HK-2 (cell line): ENCODE measurements around the gene ECM1.
A peak's percentile ranks its signal among the peaks of the same experiment; 100 is the strongest.

Source experiments
- DNase-seq: peaks from one replicate; pipeline ENCODE4 v3.0.0-alpha.2; 2018; ENCODE audit not compliant: unreplicated experiment

ECM1 gene

DNA sequence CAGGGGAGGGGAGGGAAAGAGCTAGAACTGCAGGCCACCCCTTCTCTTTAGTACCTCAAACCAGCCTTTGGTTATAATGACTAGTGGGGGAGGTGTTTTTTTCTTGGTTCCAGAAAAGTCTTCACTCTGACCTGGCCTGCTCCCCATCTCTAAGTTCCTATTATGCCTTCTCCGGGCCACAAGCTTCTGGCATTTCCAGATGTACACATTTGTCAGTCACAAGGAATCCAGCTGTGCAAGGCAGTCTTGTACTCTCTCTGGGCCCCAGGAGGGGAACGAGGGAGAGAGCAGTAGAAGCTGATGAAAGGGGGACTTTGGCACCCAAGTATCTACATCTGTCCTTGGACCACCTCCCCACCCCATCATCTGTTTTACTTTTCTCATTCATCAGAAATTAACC, 4.9 kb downstream of the ECM1 start:
- no peak for DNase-seq

DNA sequence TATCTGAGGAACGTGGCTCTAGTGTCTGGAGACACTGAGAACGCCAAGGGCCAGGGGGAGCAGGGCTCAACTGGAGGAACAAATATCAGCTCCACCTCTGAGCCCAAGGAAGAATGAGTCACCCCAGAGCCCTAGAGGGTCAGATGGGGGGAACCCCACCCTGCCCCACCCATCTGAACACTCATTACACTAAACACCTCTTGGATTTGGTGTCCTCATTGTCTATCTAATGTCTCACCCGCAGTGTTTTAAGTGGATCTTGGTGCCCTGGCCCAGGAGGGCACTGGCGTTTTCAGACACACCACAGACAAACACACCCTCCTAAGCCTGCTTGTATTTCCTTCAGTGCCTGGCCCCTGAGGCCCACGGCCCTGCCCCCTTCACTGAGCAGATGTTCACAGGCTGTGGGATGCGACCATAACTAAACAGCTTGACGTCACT, 5.5 kb downstream of the ECM1 start:
- no peak for DNase-seq

DNA sequence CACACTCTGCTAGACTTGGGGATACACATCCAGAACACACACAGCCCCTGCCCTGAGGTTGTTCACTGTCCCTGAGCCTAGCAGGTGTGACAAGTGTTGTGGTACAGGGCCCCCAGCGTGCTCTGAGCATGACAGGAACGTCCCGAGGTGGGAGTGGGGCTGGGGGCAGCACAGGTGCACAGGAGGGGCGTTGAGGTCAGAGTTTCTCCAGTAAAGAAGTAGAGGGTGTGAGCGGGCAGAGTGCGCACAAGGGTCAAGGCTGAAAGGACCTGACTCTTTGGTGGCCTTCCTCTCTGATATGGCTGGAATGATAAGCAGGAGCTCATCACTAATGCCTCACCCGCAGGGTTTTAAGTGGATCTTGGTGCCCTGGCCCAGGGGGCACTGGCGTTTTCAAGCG, 6.4 kb downstream of the ECM1 start:
- DNase-seq = no peak

DNA sequence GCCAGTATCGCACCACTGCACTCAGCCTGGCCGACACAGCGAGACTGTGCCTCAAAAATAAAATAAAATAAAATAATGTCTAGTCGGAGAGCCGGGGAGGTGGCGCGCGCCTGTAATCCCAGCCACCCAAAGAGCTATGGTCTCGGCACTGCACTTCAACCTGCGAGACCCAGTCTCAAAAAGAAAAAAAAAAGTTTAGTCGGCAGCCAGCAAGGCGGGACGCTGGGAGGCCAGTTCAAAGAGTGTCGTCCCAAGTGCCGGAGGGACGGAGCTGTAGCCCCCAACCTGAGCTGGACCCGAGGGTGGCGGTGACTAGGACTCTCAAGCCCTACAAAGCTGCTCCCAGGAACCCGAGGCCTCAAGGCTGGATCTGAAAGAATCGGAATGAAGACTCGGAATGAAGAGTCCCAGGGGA, 7.0 kb downstream of the ECM1 start:
- no peak for DNase-seq

DNA sequence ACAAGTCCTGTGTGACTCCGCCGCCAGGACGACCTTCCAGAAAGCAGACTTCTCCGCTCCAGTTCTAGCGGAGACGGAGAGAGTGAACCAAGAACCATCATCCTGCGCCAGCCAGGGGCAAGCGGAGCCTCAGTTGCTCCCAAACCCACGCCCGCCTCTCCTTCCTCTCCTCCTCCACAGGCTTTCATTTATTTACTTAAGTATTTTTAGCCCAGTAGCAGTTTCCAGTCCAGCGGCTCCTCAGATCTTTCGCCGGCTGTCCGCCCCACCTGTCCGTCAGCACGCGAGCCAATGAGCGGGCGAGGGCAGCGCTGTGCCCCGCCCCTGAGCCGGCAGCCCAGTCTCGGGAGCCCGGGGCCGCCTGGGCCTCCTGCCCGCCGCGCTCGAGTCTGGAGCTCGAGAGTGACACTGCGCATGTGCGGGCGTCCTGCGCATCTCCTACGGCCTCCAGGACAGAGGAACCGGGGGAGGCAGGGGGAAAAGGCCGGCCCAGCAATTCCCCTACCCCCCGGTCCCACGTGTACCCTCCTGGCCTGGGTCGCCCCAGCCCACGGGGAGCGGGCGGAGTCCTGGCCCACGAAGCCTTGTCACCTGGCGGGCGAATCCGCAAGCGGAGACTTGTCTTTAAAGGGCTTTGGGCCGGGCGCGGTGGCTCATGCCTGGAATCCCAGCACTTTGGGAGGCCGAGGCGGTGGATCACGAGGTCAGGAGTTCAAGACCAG, 7.6 kb downstream of the ECM1 start, which contains the start of gene FALEC:
Gene FALEC, plus strand, starts transcription at position 425 of the 722 bp plus-strand sequence.
- DNase-seq = peak; percentile 98

DNA sequence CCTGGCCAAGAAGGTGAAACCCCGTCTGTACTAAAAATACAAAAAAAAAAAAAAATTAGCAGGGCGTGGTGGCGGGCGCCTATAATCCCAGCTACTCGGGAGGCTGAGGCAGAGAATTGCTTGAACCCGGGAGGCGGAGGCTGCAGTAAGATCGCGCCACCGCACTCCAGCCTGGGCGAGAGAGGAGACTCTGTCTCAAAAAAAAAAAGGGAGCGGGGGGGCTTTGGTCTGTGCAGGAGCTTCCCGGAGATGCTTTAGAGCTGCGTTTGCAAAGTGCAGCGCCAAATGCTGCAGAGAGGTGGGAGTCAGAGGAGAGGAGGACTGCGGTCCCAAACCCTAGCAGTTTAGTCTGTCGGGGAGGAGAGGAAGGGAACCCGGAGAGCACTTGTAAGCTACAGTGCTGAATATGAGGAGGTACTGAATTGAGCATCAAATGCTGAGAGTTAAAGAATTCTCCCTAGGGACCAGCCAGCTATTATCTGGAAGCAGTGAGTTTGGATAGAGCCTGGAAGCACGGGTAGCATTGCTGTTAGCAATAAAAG, 8.2 kb downstream of the ECM1 start:
- DNase-seq = no peak

DNA sequence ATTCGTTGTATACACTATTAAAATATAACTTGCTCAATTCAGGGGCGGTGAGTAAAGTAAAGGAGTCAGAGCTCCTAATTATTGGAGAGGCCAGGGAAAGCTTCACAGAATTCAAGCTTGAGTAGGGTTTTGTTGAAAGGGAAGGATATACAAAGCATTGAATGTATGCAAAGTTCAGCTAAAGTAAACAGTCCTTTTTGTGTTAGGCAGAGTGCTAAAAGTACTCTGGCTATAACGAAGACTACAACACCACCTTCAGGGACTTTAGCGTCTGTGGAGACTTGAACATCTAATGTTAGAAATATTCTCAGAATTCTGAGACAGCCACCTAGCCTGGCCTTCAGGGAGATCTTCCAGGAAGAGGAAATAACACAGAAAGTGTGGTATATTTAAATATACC, 8.7 kb downstream of the ECM1 start:
- no peak for DNase-seq

DNA sequence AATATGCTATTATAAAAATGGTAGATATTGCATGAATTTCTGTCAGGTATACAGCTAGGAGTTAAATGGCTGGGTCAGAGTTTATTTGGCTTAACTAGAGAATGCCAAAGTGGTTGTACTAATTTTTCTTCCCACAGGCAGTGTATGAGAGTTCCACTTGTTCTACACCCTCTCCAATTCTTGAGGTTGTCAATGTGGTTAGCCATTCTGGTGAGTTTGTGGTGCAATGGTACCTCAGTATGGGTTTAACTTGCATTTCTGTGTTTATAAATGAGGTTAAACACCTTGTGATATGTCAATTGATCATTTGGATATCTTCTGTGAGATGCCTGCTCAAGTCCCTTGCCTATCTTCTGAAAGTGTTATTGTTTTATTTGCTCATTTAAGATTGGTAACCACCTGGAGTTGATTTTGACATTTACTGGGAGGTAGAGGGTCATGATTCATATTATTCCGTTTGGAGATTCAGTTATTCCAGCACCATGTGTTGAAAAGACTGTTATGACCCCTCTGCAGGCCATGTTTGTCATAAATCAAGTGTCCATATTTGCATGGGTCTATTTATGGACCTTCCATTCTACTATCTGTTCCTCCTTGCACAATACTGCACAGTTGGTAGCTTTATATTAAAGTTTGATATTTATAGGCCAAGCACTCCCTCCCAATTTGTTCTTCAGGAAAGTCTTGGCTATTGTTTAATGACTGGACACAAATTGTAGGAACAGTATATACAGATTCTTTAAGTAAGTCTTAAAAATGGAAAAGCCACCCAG, 13.5 kb downstream of the ECM1 start:
- DNase-seq = no peak

DNA sequence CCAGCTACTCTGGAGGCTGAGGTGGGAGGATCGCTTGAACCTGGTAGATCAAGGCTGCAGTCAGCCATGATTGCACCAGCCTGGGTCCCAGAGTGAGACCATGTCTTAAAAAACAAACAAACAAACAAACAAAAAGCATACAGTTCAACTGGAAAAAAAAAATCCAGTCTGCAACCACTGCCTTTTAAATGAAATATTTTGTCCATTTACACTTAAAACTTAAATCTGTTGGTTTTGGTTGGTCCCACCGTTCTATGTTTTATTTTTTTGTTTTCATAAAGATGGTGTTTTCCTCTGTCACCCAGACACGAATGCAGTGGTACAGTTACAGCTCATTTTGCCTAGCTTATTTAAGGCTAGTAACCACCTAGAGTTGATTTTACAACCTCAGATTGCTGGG, 17.4 kb downstream of the ECM1 start:
- DNase-seq = no peak

DNA sequence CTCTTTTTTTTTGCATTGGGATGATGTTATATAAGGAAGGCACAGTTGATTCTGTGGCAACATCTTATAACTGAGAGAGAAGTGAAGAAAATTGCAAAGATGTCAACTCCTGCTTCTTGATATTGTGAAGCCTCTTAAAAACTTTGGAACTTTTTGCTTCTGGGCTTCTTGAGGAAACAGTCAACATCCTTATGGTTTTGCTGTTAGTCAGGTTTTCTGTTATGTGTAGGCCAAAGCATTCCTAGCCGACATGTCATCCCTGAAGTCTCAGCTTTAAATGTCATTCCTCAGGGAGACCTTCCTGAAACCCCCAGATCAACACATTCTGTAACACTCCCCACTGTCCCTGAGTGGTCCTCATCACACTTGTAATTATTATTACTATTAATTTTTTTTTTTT, 20.3 kb downstream of the ECM1 start:
- no peak for DNase-seq

DNA sequence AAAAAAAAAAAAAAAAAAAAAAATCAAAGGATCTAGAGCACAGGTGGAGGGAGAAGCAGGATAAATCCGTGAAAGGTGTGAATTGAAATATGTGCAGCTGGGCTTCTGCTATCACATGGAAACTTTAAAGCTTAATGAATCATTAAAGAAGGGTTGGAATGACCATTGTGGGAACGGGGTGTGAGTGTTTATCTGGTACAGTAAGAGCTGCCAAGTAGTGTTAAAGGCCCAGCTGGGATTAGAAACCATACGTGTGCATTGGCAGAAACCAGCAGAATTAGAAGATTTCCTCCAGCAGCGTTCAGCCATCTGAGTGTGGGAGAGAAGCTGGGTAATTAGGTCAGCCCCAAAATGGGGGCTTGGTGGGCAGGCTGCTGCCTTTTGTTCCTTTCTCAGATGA, 21.1 kb downstream of the ECM1 start:
- DNase-seq = no peak

DNA sequence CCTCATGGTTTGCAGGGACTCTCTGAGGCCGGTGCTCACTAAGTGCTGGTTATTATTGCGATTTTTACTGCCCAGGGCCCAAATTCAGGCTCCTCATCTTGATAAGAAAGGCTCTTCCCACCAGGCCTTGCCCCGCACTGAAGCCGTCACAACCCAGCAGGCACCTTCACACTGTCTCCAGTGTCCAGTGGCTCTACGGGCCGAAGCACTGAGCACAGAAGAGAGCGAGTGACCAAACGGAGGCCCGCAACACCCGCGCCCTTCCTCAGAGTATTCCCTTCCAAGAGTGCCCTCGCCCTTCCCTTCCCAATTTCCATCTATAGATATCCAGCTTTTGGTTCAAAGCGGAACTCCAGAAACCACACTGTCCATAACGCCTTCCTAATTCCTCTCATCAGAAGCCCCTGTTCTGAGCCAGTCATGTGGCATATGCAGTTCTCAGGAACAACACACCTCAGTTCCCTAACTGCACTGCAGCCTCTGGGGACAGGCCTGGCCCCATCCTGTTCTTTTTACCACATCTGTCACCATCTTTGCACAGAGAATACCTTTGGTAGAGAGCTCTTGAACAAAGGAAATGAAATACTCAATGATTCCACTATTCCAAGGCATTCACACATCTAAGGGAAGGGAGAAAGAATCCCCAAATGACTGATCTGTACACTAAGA, 22.7 kb downstream of the ECM1 start:
- no peak for DNase-seq

DNA sequence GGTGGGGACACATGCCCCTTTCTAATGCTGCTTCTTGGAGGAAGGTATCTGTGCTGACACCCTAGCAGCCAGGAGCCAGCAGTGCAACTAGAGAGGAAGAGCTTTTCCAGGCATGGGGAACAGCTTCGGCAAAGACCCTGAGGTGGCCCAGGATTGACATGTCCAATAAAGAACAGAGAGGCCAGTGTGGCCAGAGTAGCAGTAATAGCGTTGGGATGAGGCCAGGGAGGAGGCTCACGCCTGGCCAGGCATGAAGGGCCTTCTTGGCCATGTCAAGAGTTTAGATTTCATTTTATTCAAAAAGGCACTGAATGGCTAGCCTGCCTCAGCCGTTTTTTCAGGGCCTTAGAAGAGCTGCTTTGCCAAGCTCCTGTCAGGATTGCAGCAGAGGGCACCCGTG, 25.0 kb downstream of the ECM1 start:
- no peak for DNase-seq

DNA sequence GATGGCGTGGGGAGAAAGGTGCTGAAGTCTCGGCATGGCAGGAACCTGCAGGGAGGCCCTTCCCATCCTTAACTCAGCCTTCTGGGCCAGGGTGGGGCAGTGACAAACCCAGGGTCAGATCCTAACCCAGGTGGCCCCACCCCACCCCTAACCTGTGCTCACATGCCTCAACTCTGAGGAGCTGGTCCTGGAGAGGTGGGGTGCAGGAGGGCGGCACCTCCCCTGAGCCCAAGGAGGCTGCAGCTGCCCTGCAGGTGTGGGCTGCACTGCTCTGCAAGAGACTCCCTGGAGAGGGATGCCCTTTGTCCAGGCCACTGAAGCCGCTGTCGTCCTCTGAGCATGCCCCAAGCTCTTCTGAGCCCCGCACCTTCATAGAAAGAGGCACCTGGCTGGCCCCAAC, 26.1 kb downstream of the ECM1 start:
- DNase-seq = no peak

DNA sequence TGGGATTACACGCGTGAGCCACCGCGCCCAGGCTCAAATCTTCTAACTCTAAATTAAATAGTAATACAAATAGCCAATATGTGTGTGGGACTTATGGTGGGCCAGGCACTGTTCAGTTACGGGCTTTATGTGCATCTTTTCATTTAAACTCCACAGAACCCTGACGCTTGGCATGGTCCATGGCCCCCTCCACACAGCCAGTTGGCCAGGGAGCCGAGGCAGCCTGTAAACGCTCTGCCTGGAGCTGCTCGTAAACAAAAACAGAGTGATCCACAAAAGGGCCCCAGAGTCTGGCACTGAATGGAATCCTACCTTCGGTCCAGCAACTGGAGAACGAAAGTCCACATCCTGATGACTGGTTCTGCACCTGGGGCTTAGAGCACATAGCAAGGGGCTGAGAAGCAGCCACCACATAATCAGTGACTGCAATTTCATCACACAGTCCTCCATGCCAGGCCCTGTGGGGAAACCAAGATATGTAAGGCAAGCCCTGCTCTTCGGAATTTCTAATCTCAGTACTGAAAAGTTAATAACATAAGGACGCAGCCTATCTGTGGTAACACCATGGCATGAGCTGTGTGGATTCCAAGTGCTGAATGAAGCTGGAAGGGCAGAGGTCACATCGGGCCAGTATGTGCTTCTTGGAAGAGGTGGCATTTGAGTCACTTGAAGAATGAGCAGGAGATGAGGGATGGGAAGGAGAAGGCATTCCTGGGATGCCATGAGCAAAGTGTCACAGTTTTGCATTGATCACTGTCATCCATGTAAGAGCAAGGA, 27.8 kb downstream of the ECM1 start:
- DNase-seq = no peak

DNA sequence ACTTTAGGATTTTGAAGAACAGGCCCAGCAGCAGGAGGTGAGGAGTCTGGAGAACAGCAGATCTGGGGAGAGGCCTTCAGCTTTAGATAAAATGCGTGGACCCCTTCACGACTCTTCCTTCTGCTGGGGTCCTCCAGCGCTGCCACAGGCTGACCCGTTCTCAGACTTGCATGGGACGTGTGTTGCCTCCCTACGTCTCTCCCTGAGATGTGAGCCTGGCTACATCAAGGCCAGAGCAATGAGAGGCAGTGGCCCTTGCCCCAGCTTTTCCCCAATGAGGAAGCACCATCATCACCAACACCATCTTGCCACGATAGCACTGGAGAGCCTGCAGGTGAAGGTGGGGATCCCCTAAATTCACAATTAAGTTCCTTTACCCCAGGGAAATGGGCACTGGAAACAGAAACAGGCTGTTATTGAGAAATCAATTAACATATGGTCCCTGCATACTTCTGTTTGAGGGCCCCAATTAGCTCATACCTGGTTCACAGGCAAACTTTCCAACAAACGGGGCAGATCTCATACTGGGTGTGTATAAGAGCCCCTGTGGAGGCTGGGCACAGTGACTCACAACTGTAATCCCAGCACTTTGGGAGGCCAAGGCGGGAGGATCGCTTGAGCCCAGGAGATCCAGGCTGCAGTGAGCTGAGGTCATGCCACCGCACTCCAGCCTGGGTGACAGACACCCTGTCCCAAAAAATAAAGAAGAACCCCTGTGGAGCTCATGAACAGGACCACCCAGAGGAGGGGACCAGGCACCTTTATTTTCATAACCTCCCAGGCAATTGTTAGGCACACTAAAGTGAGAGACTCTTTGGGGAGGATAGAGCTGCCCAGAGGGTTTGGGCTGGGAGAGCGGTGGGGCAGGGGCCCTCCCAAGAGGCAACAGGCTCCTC, 29.2 kb downstream of the ECM1 start:
- DNase-seq = no peak

DNA sequence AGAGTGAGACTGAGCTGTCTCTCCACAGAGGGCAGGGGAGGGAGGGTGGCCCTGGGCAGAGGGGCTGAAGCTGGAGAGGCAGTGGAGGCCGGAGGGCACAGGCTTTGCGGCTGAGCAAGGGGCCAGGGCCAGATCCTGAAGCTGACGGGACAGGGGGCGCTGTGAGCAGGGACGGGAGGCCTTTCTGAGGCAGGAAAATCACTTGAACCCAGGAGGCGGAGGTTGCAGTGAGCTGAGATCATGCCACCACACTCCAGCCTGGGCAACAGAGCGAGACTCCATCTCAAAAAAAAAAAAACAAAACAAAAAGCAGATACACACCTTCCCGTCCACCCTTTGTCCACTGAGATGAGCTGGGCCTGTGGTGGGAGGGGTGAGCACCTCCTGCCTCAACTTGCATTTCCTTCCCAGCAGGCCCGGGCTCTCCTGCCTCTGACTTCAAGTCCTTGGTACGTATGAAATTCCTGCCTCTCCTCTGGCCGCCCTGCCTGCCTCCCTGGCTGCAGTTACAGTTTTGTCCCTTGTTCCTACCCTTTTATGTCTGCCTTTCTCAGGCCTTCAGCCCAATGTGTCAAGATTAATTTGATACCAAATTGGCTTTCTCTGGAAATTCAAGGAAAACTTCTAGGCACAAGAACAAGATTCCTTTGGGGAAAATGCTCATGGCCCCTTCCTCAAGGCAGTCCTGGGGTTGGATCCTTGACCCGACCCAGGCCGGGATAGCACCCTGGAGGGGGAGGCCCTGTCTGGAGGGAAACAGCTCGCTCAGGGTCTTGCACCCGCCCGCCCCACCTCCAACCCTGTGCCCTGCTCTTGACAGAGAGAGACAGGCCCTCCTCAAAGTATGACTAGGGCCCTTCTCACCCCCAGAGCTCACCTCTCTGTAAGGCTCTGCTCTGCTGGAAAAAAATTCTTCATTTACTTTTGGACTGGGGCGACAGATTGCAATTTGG, 30.1 kb downstream of the ECM1 start:
- no peak for DNase-seq

DNA sequence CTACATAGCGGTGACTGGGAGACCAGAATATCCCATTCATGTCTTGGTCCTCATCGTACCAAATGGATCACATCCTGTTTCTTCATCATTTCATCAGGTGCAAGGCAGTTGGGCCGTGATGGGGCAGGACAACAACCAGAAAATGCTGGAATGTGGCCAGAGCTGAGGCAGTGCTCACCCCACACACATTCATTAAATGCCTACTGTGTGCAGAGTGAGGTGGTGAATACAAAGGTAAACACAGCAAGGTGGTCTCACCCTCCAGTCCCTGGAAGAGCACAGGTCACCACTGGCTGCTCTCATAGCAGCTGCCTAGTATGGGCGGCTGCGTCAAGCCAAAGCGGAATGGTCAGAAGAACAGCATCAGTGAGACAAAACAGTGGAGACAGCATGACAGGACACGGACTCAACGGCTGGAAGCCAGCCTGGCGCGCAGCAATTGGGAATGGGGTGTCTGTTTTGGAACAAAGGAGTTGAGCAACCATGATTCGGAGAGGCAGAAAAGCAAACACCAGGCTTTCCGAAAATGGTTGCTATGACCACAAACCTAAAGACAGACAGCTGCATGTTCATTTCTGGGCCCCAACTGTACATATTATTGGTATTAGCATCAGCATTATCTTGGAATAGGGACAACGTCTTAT, 35.7 kb downstream of the ECM1 start:
- DNase-seq = no peak

DNA sequence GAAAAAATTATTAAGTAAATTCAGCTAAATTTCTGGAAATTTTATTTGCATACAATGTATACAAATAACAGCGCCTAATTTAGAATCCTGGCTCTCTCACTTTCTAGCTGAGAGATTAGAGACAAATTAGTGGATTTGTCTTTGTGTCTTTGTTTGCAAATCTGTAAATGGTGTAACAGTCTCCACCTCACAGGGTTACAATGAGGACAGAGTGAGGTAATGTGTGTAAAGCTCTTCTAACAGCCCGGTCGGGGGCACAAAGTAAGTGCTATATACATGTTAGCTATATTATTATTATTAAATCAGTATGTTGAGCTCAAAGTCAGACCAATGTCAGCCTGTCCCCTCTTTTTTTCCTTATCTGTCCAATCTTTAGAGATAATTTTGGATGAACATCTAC, 36.3 kb downstream of the ECM1 start:
- DNase-seq = no peak
